HG02763 (cell line): ENCODE data around the gene HYAL1.
A peak's percentile ranks its signal among the peaks of the same experiment; 100 is the strongest.

Experiments used
- ATAC-seq: cut with Tn5 transposase; IDR thresholded peaks from one replicate; pipeline ENCODE4 v1.9.1; 2021; ENCODE audit warnings: mild to moderate bottlenecking, moderate library complexity; ENCODE audit not compliant: unreplicated experiment

The HYAL1 gene

GRCh38 chr3:50303013-50303815 is at the start of gene HYAL1:
HYAL1 (minus strand) TSS chr3:50303574; CDS start chr3:50302956, 618 bp downstream.
- ATAC-seq: no peak

GRCh38 chr3:50352781-50353180 is 49.4 kb upstream of the HYAL1 start:
- no peak for ATAC-seq

- ATAC-seq: no peak
Observed at GRCh38 chr3:50351323-50351697, 47.9 kb upstream of the HYAL1 start.

GRCh38 chr3:50350527-50351322 is 47.4 kb upstream of the HYAL1 start, which contains the start of the genes CYB561D2 and NPRL2:
CYB561D2 (plus strand) TSS chr3:50350862; CDS start chr3:50351434, 572 bp downstream.
NPRL2 (minus strand) TSS chr3:50350775; CDS start chr3:50350652, 123 bp downstream.
- ATAC-seq: peak; percentile 85

GRCh38 chr3:50350213-50350526 is 46.8 kb upstream of the HYAL1 start:
- ATAC-seq: no peak

- no peak for ATAC-seq
Observed at GRCh38 chr3:50347187-50347813, 43.9 kb upstream of the HYAL1 start.

- ATAC-seq: no peak
Observed at GRCh38 chr3:50345586-50346234, 42.3 kb upstream of the HYAL1 start, which contains the start of gene ZMYND10. ZMYND10 (minus strand) TSS chr3:50345732; CDS start chr3:50345579, 153 bp downstream.

- ATAC-seq: no peak
Observed at GRCh38 chr3:50345008-50345407, 41.6 kb upstream of the HYAL1 start.

GRCh38 chr3:50342813-50343633 is 39.6 kb upstream of the HYAL1 start:
- ATAC-seq: no peak

- no peak for ATAC-seq
Observed at GRCh38 chr3:50341996-50342650, 38.7 kb upstream of the HYAL1 start.

- ATAC-seq: no peak
Observed at GRCh38 chr3:50341537-50341936, 38.2 kb upstream of the HYAL1 start.

GRCh38 chr3:50340448-50341329 is 37.3 kb upstream of the HYAL1 start, which contains the start of gene RASSF1:
RASSF1 (minus strand) TSS chr3:50340836; CDS start chr3:50340805, 31 bp downstream.
- ATAC-seq: no peak

- no peak for ATAC-seq
Observed at GRCh38 chr3:50340147-50340447, 36.7 kb upstream of the HYAL1 start.

GRCh38 chr3:50339485-50340146 is 36.2 kb upstream of the HYAL1 start:
- no peak for ATAC-seq

GRCh38 chr3:50338965-50339364 is 35.6 kb upstream of the HYAL1 start:
- no peak for ATAC-seq

GRCh38 chr3:50337175-50337861 is 33.9 kb upstream of the HYAL1 start:
- ATAC-seq: peak; percentile 78

GRCh38 chr3:50336452-50337174 is 33.2 kb upstream of the HYAL1 start:
- peak; percentile 36 for ATAC-seq
